ENCODE data around the gene ZBTB7C.

The ZBTB7C gene

GRCh38 chr18:48152549-48152948 is 256.6 kb downstream of the ZBTB7C start:
- DNase-seq: no peak

GRCh38 chr18:48151421-48152065 is 257.6 kb downstream of the ZBTB7C start:
- DNase-seq: no peak

GRCh38 chr18:48149020-48149685 is 260.0 kb downstream of the ZBTB7C start:
- DNase-seq: no peak

GRCh38 chr18:48142994-48143393 is 266.2 kb downstream of the ZBTB7C start:
- no peak for DNase-seq

GRCh38 chr18:48142353-48142752 is 266.8 kb downstream of the ZBTB7C start:
- no peak for DNase-seq

GRCh38 chr18:48140731-48141130 is 268.5 kb downstream of the ZBTB7C start:
- DNase-seq: no peak

GRCh38 chr18:48139431-48140347 is 269.5 kb downstream of the ZBTB7C start:
- peak in 2 of 58 donors; percentile 7 to 29 for DNase-seq

- DNase-seq: no peak
Observed at GRCh38 chr18:48138660-48139430, 270.3 kb downstream of the ZBTB7C start.

- no peak for DNase-seq
Observed at GRCh38 chr18:48138210-48138609, 271.0 kb downstream of the ZBTB7C start.

GRCh38 chr18:48137374-48138081 is 271.7 kb downstream of the ZBTB7C start:
- DNase-seq: no peak

- no peak for DNase-seq
Observed at GRCh38 chr18:48136827-48137373, 272.3 kb downstream of the ZBTB7C start.

GRCh38 chr18:48136051-48136826 is 272.9 kb downstream of the ZBTB7C start:
- DNase-seq: peak in 1 of 58 donors; percentile 29

- no peak for DNase-seq
Observed at GRCh38 chr18:48135436-48135966, 273.7 kb downstream of the ZBTB7C start.

GRCh38 chr18:48134609-48135008 is 274.6 kb downstream of the ZBTB7C start:
- DNase-seq: no peak

- DNase-seq: no peak
Observed at GRCh38 chr18:48133671-48134251, 275.4 kb downstream of the ZBTB7C start.

- no peak for DNase-seq
Observed at GRCh38 chr18:48132797-48133655, 276.2 kb downstream of the ZBTB7C start.

- no peak for DNase-seq
Observed at GRCh38 chr18:48131042-48131441, 278.1 kb downstream of the ZBTB7C start.

GRCh38 chr18:48129621-48130082 is 279.5 kb downstream of the ZBTB7C start:
- no peak for DNase-seq

Measured in anterior cingulate cortex (tissue), 58 donors.